T-helper 2 cell treated with Interferon-gamma antibody and Interleukin-4, amounts not matched to agents 5 μg/mL and 100 μg/mL, for 36 hours (primary cell): ENCODE results near the gene BLOC1S3.

Experiments used
- DNase-seq: peaks from one replicate; pipeline ENCODE4 v3.0.0; 2021; ENCODE audit warnings: low spot score
- H3K27ac Mint-ChIP-seq: one replicate; pipeline ENCODE4 v1.8.0; 2021; ENCODE audit warnings: mild to moderate bottlenecking, mixed read lengths
- H3K27me3 Mint-ChIP-seq: one replicate; pipeline ENCODE4 v1.8.0; 2021; ENCODE audit warnings: low read depth, mixed read lengths
- H3K36me3 Mint-ChIP-seq: one replicate; pipeline ENCODE4 v1.8.0; 2021; ENCODE audit warnings: low read depth, mixed read lengths
- H3K4me1 Mint-ChIP-seq: one replicate; pipeline ENCODE4 v1.8.0; 2021; ENCODE audit warnings: low read depth, mixed read lengths
- H3K4me3 Mint-ChIP-seq: one replicate; pipeline ENCODE4 v1.8.0; 2022; ENCODE audit warnings: mild to moderate bottlenecking, moderate library complexity, mixed read lengths
- H3K9me3 Mint-ChIP-seq: one replicate; pipeline ENCODE4 v1.8.0; 2021; ENCODE audit warnings: mixed read lengths

Gene BLOC1S3

GRCh38 chr19:45175515-45176345 lies 2.9 kb upstream of the BLOC1S3 start:
- Mint-ChIP-seq H3K36me3 (peaks cover 10% of the 10 kb centered on the region), H3K27ac (peak overlapping the region; percentile 69), H3K27me3 (no peaks in the 10 kb centered on the region), H3K4me3 (peak overlapping the region; percentile 65), H3K9me3 (no peaks in the 10 kb centered on the region), H3K4me1 (peaks cover 28% of the 10 kb centered on the region)
- no peak for DNase-seq

DNA sequence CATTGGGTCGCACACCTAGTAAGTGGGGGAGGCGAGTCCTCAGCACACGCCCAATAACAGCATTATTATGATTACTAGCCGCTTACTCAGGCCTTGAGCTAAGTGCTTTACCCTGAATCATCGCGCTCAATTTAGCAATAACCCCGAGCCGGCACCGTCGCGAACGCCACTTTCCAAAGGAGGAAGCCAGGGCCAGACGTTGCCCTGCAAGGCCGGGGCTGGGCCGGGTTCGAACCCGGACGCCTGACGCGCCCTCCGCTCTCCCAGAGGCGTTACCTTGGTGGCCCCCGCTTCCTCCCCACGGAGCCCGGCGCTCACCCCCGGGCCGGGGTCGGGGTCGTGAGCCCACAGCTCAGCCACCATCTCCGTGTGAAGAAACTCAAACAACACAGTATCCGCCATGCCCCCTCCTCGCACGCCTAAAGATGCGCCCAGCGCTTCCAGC lies 745 bp upstream of the BLOC1S3 start, which contains the start of gene TRAPPC6A:
Gene TRAPPC6A, minus strand, starts transcription at position 421 of the 445 bp plus-strand sequence. Its CDS starts 19 bp downstream, at position 402.
- peaks cover 21% of the 10 kb centered on the region for H3K4me1 Mint-ChIP-seq
- peaks cover 13% of the 10 kb centered on the region for H3K36me3 Mint-ChIP-seq
- H3K27me3 Mint-ChIP-seq, result no peaks in the 10 kb centered on the region
- no peak for DNase-seq
- no peaks in the 10 kb centered on the region for H3K9me3 Mint-ChIP-seq
- peak within 1 kb of the TSS; percentile 95 for H3K4me3 Mint-ChIP-seq
- peak within 1 kb of the TSS; percentile 98 for H3K27ac Mint-ChIP-seq

GRCh38 chr19:45179072-45179891 lies 698 bp downstream of the BLOC1S3 start:
- H3K4me1 Mint-ChIP-seq, result peaks cover 17% of the 10 kb centered on the region
- peak overlapping the region; percentile 98 for H3K27ac Mint-ChIP-seq
- peak; percentile 45 for DNase-seq
- H3K4me3 Mint-ChIP-seq, result peak overlapping the region; percentile 95
- no peaks in the 10 kb centered on the region for H3K27me3 Mint-ChIP-seq
- no peaks in the 10 kb centered on the region for H3K9me3 Mint-ChIP-seq
- peaks cover 15% of the 10 kb centered on the region for H3K36me3 Mint-ChIP-seq

DNA sequence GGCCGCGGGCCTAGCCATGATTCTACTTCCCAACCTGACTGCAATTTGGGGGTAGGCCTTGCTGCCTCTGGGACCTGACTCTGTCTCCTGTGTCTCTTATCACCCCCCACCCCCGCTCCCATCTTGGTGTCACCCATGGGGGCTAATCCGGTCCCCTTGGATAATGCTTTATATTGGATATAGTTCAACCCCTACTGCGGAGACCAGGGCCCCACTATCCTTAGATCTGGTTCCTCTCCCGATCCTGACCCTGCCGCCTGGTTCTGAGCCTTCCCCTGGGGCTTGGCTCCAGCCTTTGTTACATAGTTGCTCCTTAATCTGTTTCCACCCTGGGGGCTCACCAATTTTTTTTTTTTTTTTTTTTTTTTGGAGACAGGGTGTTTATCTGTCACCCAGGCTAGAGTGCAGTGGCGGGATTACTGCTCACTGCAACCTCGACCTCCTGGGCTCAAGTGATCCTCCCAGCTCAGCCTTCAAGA lies 1.3 kb downstream of the BLOC1S3 start:
- H3K36me3 Mint-ChIP-seq, result peaks cover 15% of the 10 kb centered on the region
- DNase-seq, result no peak
- H3K4me1 Mint-ChIP-seq, result peaks cover 19% of the 10 kb centered on the region
- peak overlapping the region; percentile 79 for H3K4me3 Mint-ChIP-seq
- no peaks in the 10 kb centered on the region for H3K9me3 Mint-ChIP-seq
- no peaks in the 10 kb centered on the region for H3K27me3 Mint-ChIP-seq
- H3K27ac Mint-ChIP-seq, result peak overlapping the region; percentile 65

- no peak for DNase-seq
- Mint-ChIP-seq H3K4me3 (peak overlapping the region; percentile 79), H3K27me3 (no peaks in the 10 kb centered on the region), H3K36me3 (peaks cover 12% of the 10 kb centered on the region), H3K27ac (peak overlapping the region; percentile 41), H3K4me1 (peaks cover 16% of the 10 kb centered on the region), H3K9me3 (no peaks in the 10 kb centered on the region)
Measured at GRCh38 chr19:45180936-45181335, 2.4 kb downstream of the BLOC1S3 start.

DNA sequence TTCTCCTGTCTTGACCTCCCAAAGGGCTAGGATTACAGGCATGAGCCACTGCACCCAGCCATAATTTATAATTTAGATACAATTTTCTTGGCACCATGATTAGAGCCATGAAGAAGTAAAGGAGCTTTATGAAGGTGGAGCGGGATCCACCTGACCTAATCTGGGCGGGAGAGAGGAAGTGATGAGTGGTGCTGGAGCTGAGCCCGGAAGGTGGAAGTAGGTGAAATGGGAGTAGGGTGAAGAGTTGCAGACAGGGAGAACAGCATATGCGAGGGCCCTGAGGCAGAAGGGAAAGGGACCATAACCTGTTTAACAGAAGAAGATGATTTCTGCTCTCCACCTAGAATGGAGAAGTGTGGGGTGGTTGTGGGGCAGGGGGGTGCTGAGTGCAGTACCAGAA lies 4.2 kb downstream of the BLOC1S3 start:
- H3K36me3 Mint-ChIP-seq, result peaks cover 12% of the 10 kb centered on the region
- DNase-seq, result no peak
- peaks cover 17% of the 10 kb centered on the region for H3K4me1 Mint-ChIP-seq
- no peak overlapping the region for H3K4me3 Mint-ChIP-seq
- no peaks in the 10 kb centered on the region for H3K9me3 Mint-ChIP-seq
- no peak overlapping the region for H3K27ac Mint-ChIP-seq
- no peaks in the 10 kb centered on the region for H3K27me3 Mint-ChIP-seq

DNA sequence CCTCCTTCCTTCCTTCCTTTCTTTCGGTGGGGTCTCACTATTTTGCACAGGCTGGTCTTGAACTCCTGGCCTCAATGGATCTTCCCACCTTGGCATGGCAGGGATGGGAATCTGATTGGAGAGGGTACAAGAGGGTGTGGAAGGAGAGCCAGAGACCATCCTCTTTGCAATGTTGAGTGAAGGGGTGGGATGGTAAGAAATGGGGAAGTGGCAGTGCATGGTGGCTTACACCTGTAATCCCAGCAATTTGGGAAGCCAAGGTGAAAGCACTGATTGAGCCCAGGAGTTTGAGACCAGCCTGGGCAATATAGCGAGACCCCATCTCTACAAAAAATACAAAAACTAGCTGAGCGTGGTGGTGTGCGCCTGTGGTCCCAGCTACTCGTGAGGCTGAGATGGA lies 5.5 kb downstream of the BLOC1S3 start:
- H3K4me1 Mint-ChIP-seq, result peaks cover 17% of the 10 kb centered on the region

GRCh38 chr19:45186509-45187334 lies 8.1 kb downstream of the BLOC1S3 start:
- no peaks in the 10 kb centered on the region for H3K9me3 Mint-ChIP-seq
- H3K27ac Mint-ChIP-seq, result no peak overlapping the region
- DNase-seq, result no peak
- peaks cover 8% of the 10 kb centered on the region for H3K4me1 Mint-ChIP-seq
- no peak overlapping the region for H3K4me3 Mint-ChIP-seq
- no peaks in the 10 kb centered on the region for H3K27me3 Mint-ChIP-seq
- H3K36me3 Mint-ChIP-seq, result peaks cover 3% of the 10 kb centered on the region

More for the DNA sequence above, 5.5 kb downstream of the BLOC1S3 start:
- Mint-ChIP-seq H3K9me3 (no peaks in the 10 kb centered on the region), H3K36me3 (peaks cover 10% of the 10 kb centered on the region), H3K27me3 (no peaks in the 10 kb centered on the region), H3K27ac (no peak overlapping the region), H3K4me3 (no peak overlapping the region)
- no peak for DNase-seq

GRCh38 chr19:45187421-45188100 lies 9.0 kb downstream of the BLOC1S3 start:
- H3K36me3 Mint-ChIP-seq, result peaks cover 3% of the 10 kb centered on the region
- no peak overlapping the region for H3K27ac Mint-ChIP-seq

DNA sequence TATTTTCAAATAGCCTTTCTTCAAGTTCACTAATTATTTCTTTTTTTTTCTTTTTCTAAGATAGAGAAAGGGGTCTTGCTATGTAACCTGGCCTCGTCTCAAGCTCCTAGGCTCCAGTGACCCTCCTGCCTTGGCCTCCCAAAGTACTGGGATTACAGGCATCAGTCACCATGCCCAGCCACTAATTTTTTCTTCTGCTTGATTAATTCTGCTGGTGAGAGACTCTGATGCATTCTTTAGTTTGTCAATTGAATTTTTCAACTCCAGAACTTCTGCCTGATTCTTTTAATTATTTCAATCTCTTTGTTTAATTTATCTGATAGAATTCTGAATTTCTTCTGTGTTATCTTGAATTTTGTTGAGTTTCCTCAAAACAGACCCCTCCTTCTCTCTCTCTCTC lies 11.4 kb downstream of the BLOC1S3 start:
- DNase-seq, result no peak
- Mint-ChIP-seq H3K27ac (no peak overlapping the region), H3K9me3 (no peaks in the 10 kb centered on the region), H3K27me3 (no peaks in the 10 kb centered on the region), H3K36me3 (no peaks in the 10 kb centered on the region), H3K4me3 (no peak overlapping the region), H3K4me1 (peaks cover 2% of the 10 kb centered on the region)

More at GRCh38 chr19:45187421-45188100, 9.0 kb downstream of the BLOC1S3 start:
- Mint-ChIP-seq H3K4me1 (peaks cover 8% of the 10 kb centered on the region), H3K9me3 (no peaks in the 10 kb centered on the region), H3K27me3 (no peaks in the 10 kb centered on the region), H3K4me3 (no peak overlapping the region)
- DNase-seq, result no peak

GRCh38 chr19:45191375-45191774 lies 12.8 kb downstream of the BLOC1S3 start:
- no peak for DNase-seq
- H3K36me3 Mint-ChIP-seq, result no peaks in the 10 kb centered on the region
- no peak overlapping the region for H3K4me3 Mint-ChIP-seq
- H3K27ac Mint-ChIP-seq, result no peak overlapping the region
- no peaks in the 10 kb centered on the region for H3K9me3 Mint-ChIP-seq
- H3K27me3 Mint-ChIP-seq, result no peaks in the 10 kb centered on the region
- H3K4me1 Mint-ChIP-seq, result peaks cover 2% of the 10 kb centered on the region

- Mint-ChIP-seq H3K27me3 (no peaks in the 10 kb centered on the region), H3K27ac (no peak overlapping the region), H3K4me1 (no peaks in the 10 kb centered on the region), H3K36me3 (no peaks in the 10 kb centered on the region), H3K4me3 (no peak overlapping the region), H3K9me3 (no peaks in the 10 kb centered on the region)
- DNase-seq, result no peak
Measured at GRCh38 chr19:45195764-45196163, 17.2 kb downstream of the BLOC1S3 start.

DNA sequence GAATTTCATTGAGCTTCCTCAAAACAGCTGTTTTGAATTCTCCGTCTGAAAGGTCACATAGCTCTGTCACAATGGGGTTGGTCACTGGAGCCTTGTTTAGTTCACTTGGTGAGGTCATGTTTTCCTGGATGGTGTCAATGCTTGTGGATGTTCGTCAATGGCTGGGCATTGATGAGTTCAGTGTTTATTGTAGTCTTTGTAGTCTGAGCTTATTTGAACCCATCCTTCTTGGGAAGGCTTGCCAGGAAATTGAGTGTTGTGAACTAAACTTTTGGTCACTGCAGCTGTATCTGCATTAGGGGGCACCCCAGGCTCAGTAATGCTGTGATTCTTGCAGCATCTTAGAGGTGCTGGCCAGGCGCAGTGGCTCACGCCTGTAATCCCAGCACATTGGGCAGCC lies 22.0 kb downstream of the BLOC1S3 start:
- Mint-ChIP-seq H3K4me3 (no peak overlapping the region), H3K36me3 (no peaks in the 10 kb centered on the region), H3K9me3 (no peaks in the 10 kb centered on the region), H3K27ac (no peak overlapping the region), H3K4me1 (no peaks in the 10 kb centered on the region), H3K27me3 (peaks cover 2% of the 10 kb centered on the region)
- no peak for DNase-seq
